Natural killer cell (primary cell): ENCODE measurements around the gene TPST1. TPM values are rescaled to one million over a fixed set of nuclear protein-coding genes. Genes with fewer than 3 reads are reported as not detected.
"Not testable (repeated sequence)": the region's sequence is repeated elsewhere in the genome, so short reads cannot be mapped to it uniquely, and the experiment has no call there.

Source experiments
- ATAC-seq, 3 donors: fragments of 150-1000 bp in 2 of 3; fragments of 200-7000 bp in 1 of 3; cut with Tn5 transposase; 1 replicate in 1 of 3; 2 replicates in 2 of 3; pipeline ENCODE4 v1.10.0; 2021; ENCODE audit warnings: mild to moderate bottlenecking in 2 of 3, moderate library complexity in 2 of 3
- DNase-seq, 2 donors: peaks; one replicate each; pipeline versions ENCODE4 v3.0.0 to v3.0.0-alpha.2; 2013 to 2021; ENCODE audit warnings: mixed read lengths in 1 of 2
- H3K27ac ChIP-seq: one replicate; pipeline ENCODE4 v1.5.1; 2013; ENCODE audit warnings: mild to moderate bottlenecking, low read length
- H3K27me3 ChIP-seq: one replicate; pipeline ENCODE4 v1.6.1; 2013; ENCODE audit warnings: low read length; ENCODE audit not compliant: control insufficient read depth, insufficient read depth
- H3K36me3 ChIP-seq: one replicate; pipeline ENCODE4 v1.6.1; 2013; ENCODE audit warnings: low read length; ENCODE audit not compliant: control insufficient read depth, insufficient read depth
- H3K4me1 ChIP-seq: one replicate; pipeline ENCODE4 v1.6.1; 2013; ENCODE audit warnings: low read length; ENCODE audit not compliant: control insufficient read depth, insufficient read depth
- H3K4me3 ChIP-seq: one replicate; pipeline ENCODE4 v1.5.1; 2013; ENCODE audit warnings: low read length
- H3K9me3 ChIP-seq: one replicate; pipeline ENCODE4 v1.6.1; 2013; ENCODE audit warnings: low read length; ENCODE audit not compliant: control insufficient read depth, insufficient read depth
- H3K27ac Mint-ChIP-seq, 2 donors: one replicate each; pipeline ENCODE4 v1.8.0; 2022; ENCODE audit warnings: mild to moderate bottlenecking in 2 of 2, mixed read lengths in 2 of 2, moderate library complexity in 1 of 2
- H3K27me3 Mint-ChIP-seq, 2 donors: one replicate each; pipeline ENCODE4 v1.8.0; 2022; ENCODE audit warnings: low read depth in 2 of 2, mixed read lengths in 2 of 2
- H3K36me3 Mint-ChIP-seq: one replicate; pipeline ENCODE4 v1.8.0; 2022; ENCODE audit warnings: mixed read lengths
- H3K4me1 Mint-ChIP-seq, 2 donors: one replicate each; pipeline ENCODE4 v1.8.0; 2022; ENCODE audit warnings: mixed read lengths in 2 of 2
- H3K4me3 Mint-ChIP-seq: one replicate; pipeline ENCODE4 v1.8.0; 2022; ENCODE audit warnings: mild to moderate bottlenecking, moderate library complexity, mixed read lengths
- H3K9me3 Mint-ChIP-seq, 2 donors: one replicate each; pipeline ENCODE4 v1.8.0; 2022; ENCODE audit warnings: mixed read lengths in 2 of 2
- CTCF ChIP-seq: fragments of 200-600 bp; IDR thresholded peaks from one replicate; pipeline ENCODE4 v1.8.0; 2022; ENCODE audit warnings: antibody characterized with exemption
- WGBS: methylation state at CpG from one replicate; pipeline ENCODE4 v1.1.7; 2013; ENCODE audit warnings: missing lambda C conversion rate; ENCODE audit not compliant: insufficient coverage; 5-methylcytosine and 5-hydroxymethylcytosine counted together
- intact Hi-C: fragments of 100-400 bp; cut with micrococcal nuclease; formaldehyde crosslinking; loops from one replicate; pipeline ENCODE4 v1.14.2; 2022
- total RNA-seq, 4 donors: library from RNA; stranded (reverse); fragments of 120-200 nt in 1 of 4; gene quantifications; one replicate each; pipeline versions ENCODE4 v1.2.3 to v1.2.4, GENCODE V29; 2013 to 2022

Gene TPST1
- total RNA-seq, 3 donors from 2014 or later (not counting 1 experiment from before 2014, with no cell fraction given): 10.4 to 17.3 (median 14.3) TPM

DNA sequence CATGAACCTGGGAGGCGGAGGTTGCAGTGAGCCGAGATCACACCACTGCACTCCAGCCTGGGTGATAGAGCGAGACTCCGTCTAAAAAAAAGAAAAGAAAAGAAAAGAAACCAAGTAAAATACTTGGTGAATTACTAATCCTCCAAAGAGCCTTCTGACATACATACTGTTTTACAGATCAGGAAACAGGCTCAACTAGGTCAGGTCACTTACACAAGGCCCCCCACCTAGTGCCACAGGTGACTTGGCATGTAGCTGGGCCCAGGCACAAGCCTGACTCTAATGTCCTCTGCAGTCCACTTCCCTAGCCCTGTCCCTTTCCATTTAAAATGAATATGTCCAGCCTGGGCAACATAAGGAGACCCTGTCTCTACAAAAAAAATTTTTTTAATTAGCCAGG, 157.0 kb downstream of the TPST1 start:
- Histone ChIP-seq H3K9me3 (no peaks in the 10 kb centered on the region), H3K4me3 (no peak overlapping the region), H3K36me3 (no peaks in the 10 kb centered on the region), H3K27ac (no peak overlapping the region), H3K27me3 (no peaks in the 10 kb centered on the region), H3K4me1 (no peaks in the 10 kb centered on the region)
- no peaks in the 10 kb centered on the region for H3K27me3 Mint-ChIP-seq
- intact Hi-C loops: no loop called here
- no peak for ATAC-seq
- no peak overlapping the region for H3K27ac Mint-ChIP-seq
- TF ChIP-seq CTCF: no peak
- H3K4me1 Mint-ChIP-seq: no peaks in the 10 kb centered on the region
- DNase-seq: no peak
- H3K9me3 Mint-ChIP-seq: no peaks in the 10 kb centered on the region
- no peaks in the 10 kb centered on the region for H3K36me3 Mint-ChIP-seq
- no peak overlapping the region for H3K4me3 Mint-ChIP-seq
- 100% methylated on average over 1 of the region's 4 CpGs for WGBS

DNA sequence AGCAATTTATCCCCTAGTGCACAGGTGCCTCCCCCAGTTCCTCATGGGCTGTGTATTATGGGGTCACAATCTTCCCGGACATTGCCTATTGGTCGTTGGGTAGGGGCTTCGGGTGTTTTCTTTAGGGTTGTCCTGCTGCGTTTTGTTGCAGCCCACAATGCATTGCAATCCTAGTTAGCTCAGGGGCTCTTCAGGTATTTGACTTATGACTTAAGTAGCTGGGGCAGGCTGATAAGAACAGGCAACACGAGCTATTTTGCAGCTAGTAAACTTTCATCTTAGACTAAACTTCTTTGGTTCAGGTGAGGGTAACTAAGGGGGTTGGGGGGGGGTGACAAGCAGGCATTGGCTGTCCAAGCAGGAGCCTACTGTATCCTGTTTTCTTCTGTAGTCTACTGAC, 158.5 kb downstream of the TPST1 start:
- no peaks in the 10 kb centered on the region for H3K9me3 Mint-ChIP-seq
- H3K4me3 ChIP-seq: no peak overlapping the region
- no peak for ATAC-seq
- no peak overlapping the region for H3K27ac ChIP-seq
- H3K36me3 ChIP-seq: no peaks in the 10 kb centered on the region
- DNase-seq: no peak
- H3K27me3 ChIP-seq: no peaks in the 10 kb centered on the region
- no peaks in the 10 kb centered on the region for H3K36me3 Mint-ChIP-seq
- H3K27ac Mint-ChIP-seq: no peak overlapping the region
- no peaks in the 10 kb centered on the region for H3K4me1 Mint-ChIP-seq
- no peaks in the 10 kb centered on the region for H3K4me1 ChIP-seq
- no peak for TF ChIP-seq CTCF
- intact Hi-C loops: no loop called here
- H3K27me3 Mint-ChIP-seq: no peaks in the 10 kb centered on the region
- H3K4me3 Mint-ChIP-seq: no peak overlapping the region
- no peaks in the 10 kb centered on the region for H3K9me3 ChIP-seq
- whole genome bisulfite sequencing: 83% methylated on average over 5 of the region's 5 CpGs

DNA sequence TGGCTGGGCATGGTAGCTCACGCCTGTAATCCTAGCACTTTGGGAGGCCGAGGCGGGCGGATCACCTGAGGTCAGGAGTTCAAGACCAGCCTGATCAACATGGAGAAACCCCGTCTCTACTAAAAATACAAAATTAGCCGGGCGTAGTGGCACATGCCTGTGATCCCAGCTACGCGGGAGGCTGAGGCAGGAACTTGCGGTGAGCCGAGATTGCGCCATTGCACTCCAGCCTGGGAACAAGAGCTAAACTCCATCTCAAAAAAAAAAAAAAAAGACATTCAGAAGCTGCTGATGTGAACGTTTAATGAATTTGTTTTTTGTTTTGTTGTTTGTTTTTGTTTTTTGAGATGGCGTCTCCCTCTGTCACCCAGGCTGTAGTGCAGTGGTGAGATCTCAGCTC, 159.9 kb downstream of the TPST1 start:
- H3K4me1 Mint-ChIP-seq, H3K4me3 Mint-ChIP-seq, H3K9me3 ChIP-seq, H3K4me3 ChIP-seq, H3K9me3 Mint-ChIP-seq, ATAC-seq, H3K27ac ChIP-seq, H3K27ac Mint-ChIP-seq, H3K36me3 Mint-ChIP-seq, H3K27me3 Mint-ChIP-seq, DNase-seq, intact Hi-C loops, H3K27me3 ChIP-seq, H3K36me3 ChIP-seq, H3K4me1 ChIP-seq: not testable (repeated sequence)
- over 99% methylated on average over 13 of the region's 14 CpGs for WGBS

DNA sequence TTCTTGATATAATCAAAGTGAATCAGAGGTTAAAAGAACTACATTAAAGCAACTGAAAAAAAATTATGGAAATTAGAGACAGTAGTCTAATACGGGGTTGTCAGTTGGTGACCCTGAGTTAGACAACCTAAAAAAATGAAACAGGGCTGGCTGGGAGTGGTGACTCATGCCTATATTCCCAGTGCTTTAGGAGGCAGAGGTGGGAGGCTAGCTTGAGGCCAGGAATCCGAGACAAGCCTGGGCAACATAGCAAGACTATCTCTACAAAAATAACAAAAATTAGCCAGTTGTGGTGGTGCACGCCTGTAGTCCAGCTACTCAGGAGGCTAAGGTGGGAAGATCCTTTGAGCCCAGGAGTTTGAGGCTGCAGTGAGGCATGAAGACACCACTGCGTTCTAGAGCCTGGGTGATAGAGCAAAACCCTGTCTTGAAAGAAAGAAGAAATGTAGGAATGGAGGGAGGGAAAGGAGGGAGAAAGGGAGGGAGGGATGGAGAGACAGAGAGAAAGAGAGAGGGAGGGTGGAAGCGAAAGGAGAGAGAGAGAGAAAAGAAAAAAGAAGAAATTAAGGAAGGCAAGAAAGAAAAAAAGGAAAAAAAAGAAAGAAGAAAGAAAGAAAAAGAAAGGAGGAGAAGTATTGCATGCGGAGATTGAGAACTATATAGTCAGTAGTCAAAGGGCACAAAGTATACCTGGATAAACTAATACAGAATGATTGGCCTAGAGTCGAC, 166.1 kb downstream of the TPST1 start:
- Mint-ChIP-seq H3K27ac (no peak overlapping the region), H3K36me3 (no peaks in the 10 kb centered on the region), H3K9me3 (no peaks in the 10 kb centered on the region), H3K27me3 (no peaks in the 10 kb centered on the region), H3K4me3 (no peak overlapping the region), H3K4me1 (no peaks in the 10 kb centered on the region)
- DNase-seq (no peak), ATAC-seq (no peak)
- H3K27me3 ChIP-seq: no peaks in the 10 kb centered on the region
- 93% methylated on average over 7 of the region's 7 CpGs for WGBS
- TF ChIP-seq CTCF: no peak
- no peaks in the 10 kb centered on the region for H3K4me1 ChIP-seq
- H3K27ac ChIP-seq: no peak overlapping the region
- no peak overlapping the region for H3K4me3 ChIP-seq
- H3K36me3 ChIP-seq: no peaks in the 10 kb centered on the region
- no peaks in the 10 kb centered on the region for H3K9me3 ChIP-seq
- intact Hi-C loops: no loop called here

DNA sequence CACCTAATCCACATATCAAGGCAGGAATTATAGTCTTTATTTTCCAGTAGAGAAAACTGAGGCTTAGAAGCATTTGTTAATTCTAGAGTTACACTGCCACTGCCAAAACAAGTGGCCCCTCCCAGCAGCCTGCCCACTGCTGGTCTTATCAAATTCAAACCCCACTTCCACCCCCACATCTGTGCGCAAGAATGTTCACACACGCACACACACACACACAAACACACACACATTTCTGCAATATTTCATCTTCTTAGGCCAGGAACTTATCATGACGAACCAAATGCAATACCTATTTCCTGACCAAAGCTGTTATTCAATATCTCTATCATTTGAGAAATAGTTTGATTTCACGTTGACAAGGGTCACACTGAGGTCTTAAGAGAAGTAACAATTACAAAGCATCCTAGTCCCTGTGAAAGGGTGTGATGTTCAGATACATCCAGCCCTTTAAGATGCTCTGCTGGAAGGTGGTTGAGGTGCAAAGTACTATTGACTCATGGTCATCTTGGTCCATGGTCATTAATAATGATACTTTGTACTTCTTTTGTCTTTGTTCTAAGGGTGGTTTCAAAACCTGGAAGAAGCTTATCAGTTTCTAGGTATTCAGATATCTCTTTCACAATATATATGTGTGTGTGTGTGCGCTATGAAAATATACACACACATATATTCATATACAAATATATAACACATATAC, 169.2 kb downstream of the TPST1 start:
- H3K4me3 ChIP-seq, H3K36me3 Mint-ChIP-seq, H3K4me3 Mint-ChIP-seq, H3K27me3 Mint-ChIP-seq, H3K36me3 ChIP-seq, H3K27ac Mint-ChIP-seq, H3K27ac ChIP-seq, DNase-seq, intact Hi-C loops, H3K9me3 ChIP-seq, H3K27me3 ChIP-seq, H3K4me1 Mint-ChIP-seq, H3K9me3 Mint-ChIP-seq, H3K4me1 ChIP-seq: not testable (repeated sequence)
- WGBS: 75% methylated on average over 3 of the region's 5 CpGs
- ATAC-seq: peak in 1 of 3 donors; percentile 37
